K562 (cell line): ENCODE measurements around the gene ZNF716. TPM values are rescaled to one million over a fixed set of nuclear protein-coding genes. Genes with fewer than 3 reads are reported as not detected.

Experiments used
- ATAC-seq: fragments of 200-7000 bp; cut with Tn5 transposase; 3 replicates; pipeline ENCODE4 v1.9.1; 2020; ENCODE audit warnings: moderate library complexity
- BruUV-seq: library from RNA; stranded (reverse); fragments of 400-500 nt; replicated peaks from 2 replicates; lab custom pipeline; 2021; lab: Mats Ljungman, UMichigan
- CTCF ChIA-PET: fragments of 300-600 bp; formaldehyde crosslinking; extraction: SDS; loops from one replicate; lab custom pipeline; 2021; ENCODE audit warnings: low intra/inter-chr PET ratio; lab: Yijun Ruan, JAX
- POLR2A ChIA-PET: fragments of 300-600, 350-650 bp; sonication (Branson Sonifier 250); formaldehyde crosslinking; extraction: SDS; loops from one replicate; lab custom pipeline; 2021; ENCODE audit warnings: antibody characterized with exemption, inconsistent platforms; lab: Yijun Ruan, JAX
- DNase-seq, 4 experiments: peaks; one replicate each; pipeline versions ENCODE4 v3.0.0 to v3.0.0-alpha.2; 2011 to 2018; ENCODE audit warnings: low spot score in 3 of 4, mixed read lengths in 3 of 4; ENCODE audit errors: extremely low read depth in 1 of 4
- FAIRE-seq: peaks from 2 replicates; lab custom pipeline; 2011; peaks lifted over from hg19 to GRCh38; lab: Jason Lieb, UNC
- H2AFZ ChIP-seq: 2 replicates; pipeline ENCODE4 v1.6.0; 2011; ENCODE audit warnings: low read depth, low read length, control low read depth, inconsistent platforms
- H3K27ac ChIP-seq: fragments of 200-600 bp; 3 replicates; pipeline ENCODE4 v1.8.0; 2011; ENCODE audit warnings: low read depth, mild to moderate bottlenecking, control low read depth, inconsistent platforms, low read length, moderate library complexity, mixed read lengths; ENCODE audit errors: extremely low read depth
- H3K27me3 ChIP-seq, 2 experiments: fragments of 300-600 bp in 1 of 2; 2 replicates in 1 of 2; 3 replicates in 1 of 2; pipeline versions ENCODE4 v1.6.0 to v1.8.0; 2011; ENCODE audit warnings: inconsistent platforms in 2 of 2, low read length in 2 of 2, mild to moderate bottlenecking in 1 of 2, mixed read lengths in 1 of 2, moderate library complexity in 1 of 2; ENCODE audit not compliant: control insufficient read depth in 2 of 2, insufficient read depth in 2 of 2
- H3K36me3 ChIP-seq: fragments of 300-600 bp; 3 replicates; pipeline ENCODE4 v1.8.0; 2011; ENCODE audit warnings: mild to moderate bottlenecking, low read length, inconsistent platforms; ENCODE audit not compliant: control insufficient read depth, insufficient read depth
- H3K4me1 ChIP-seq, 2 experiments: fragments of 200-600 bp in 1 of 2; replicated peaks in 1 of 2; 2 replicates in 1 of 2; 3 replicates in 1 of 2; pipeline versions ENCODE4 v1.5.1 to v1.8.0; 2011; ENCODE audit warnings: inconsistent platforms in 2 of 2, low read length in 2 of 2, mild to moderate bottlenecking in 1 of 2, mixed read lengths in 1 of 2, moderate library complexity in 1 of 2; ENCODE audit not compliant: control insufficient read depth in 2 of 2, insufficient read depth in 2 of 2
- H3K4me2 ChIP-seq: 2 replicates; pipeline ENCODE4 v1.6.1; 2011; ENCODE audit warnings: low read length, control low read depth, inconsistent platforms, mixed read lengths; ENCODE audit not compliant: insufficient read depth
- H3K4me3 ChIP-seq: fragments of 200-600 bp; sonication (generic), shearing (Covaris generic); 2 replicates; pipeline ENCODE4 v1.5.1; 2016; ENCODE audit warnings: control low read depth, inconsistent platforms
- H3K79me2 ChIP-seq: fragments of 200-600 bp; 3 replicates; pipeline ENCODE4 v1.8.0; 2011; ENCODE audit warnings: low read length, inconsistent platforms; ENCODE audit not compliant: control insufficient read depth, insufficient read depth
- H3K9ac ChIP-seq, 2 experiments: 2 replicates each; pipeline versions ENCODE4 v1.6.0 to v1.6.1; 2011; ENCODE audit warnings: low read depth in 2 of 2, low read length in 2 of 2, control low read depth in 1 of 2, inconsistent platforms in 1 of 2, mild to moderate bottlenecking in 1 of 2, mixed read lengths in 1 of 2; ENCODE audit not compliant: insufficient read depth in 1 of 2
- H3K9me1 ChIP-seq: one replicate; pipeline ENCODE4 v1.6.0; 2011; ENCODE audit warnings: inconsistent platforms, mild to moderate bottlenecking, low read length, moderate library complexity; ENCODE audit not compliant: control insufficient read depth, insufficient read depth
- H3K9me3 ChIP-seq: replicated peaks from 2 replicates; pipeline ENCODE4 v1.5.1; 2011; ENCODE audit warnings: low read depth, low read length, inconsistent platforms; ENCODE audit not compliant: control insufficient read depth, insufficient read depth
- H4K20me1 ChIP-seq: replicated peaks from 2 replicates; pipeline ENCODE4 v1.6.1; 2011; ENCODE audit warnings: low read length, inconsistent platforms, mixed read lengths; ENCODE audit not compliant: control insufficient read depth, insufficient read depth
- CTBP1 ChIP-seq: fragments of 450-650 bp; IDR thresholded peaks from 2 replicates; pipeline ENCODE4 v1.6.1; 2016; ENCODE audit warnings: borderline replicate concordance
- CTCF ChIP-seq, 3 experiments: IDR thresholded peaks in 2 of 3; conservative IDR thresholded peaks in 1 of 3; 2 replicates each; pipeline ENCODE4 v1.5.1; 2011 to 2012; ENCODE audit warnings: low read length in 3 of 3, mild to moderate bottlenecking in 3 of 3, control low read depth in 2 of 3, improper control_type of control experiment in 1 of 3, inconsistent platforms in 1 of 3, low read depth in 1 of 3, mixed read lengths in 1 of 3, moderate library complexity in 1 of 3; ENCODE audit not compliant: insufficient read depth in 2 of 3
- OTX1 ChIP-seq: fragments of 450-650 bp; formaldehyde crosslinking; IDR thresholded peaks from 2 replicates; pipeline ENCODE4 v1.4.0; 2022; ENCODE audit warnings: mild to moderate bottlenecking
- RFX7 ChIP-seq: fragments of 250-450 bp; sonication (Bioruptor Pico); IDR thresholded peaks from 2 replicates; pipeline ENCODE4 v1.5.1; 2021; ENCODE audit warnings: mild to moderate bottlenecking
- SNRNP70 ChIP-seq: fragments of 200-400 bp; formaldehyde crosslinking; optimal IDR thresholded peaks from 2 replicates; pipeline ENCODE3; 2017; ENCODE audit warnings: low read depth, low read length
- ZKSCAN1 ChIP-seq: fragments of 150-350 bp; IDR thresholded peaks from 2 replicates; pipeline ENCODE4 v1.6.1; 2016; ENCODE audit warnings: low read depth, low read length
- WGBS: fragments of 100-300 bp; shearing (Covaris generic); methylation state at CpG from one replicate; pipeline ENCODE4 v1.1.6; 2016; ENCODE audit warnings: low coverage, mixed read lengths; ENCODE audit not compliant: insufficient coverage; ENCODE audit errors: missing lambda C conversion rate; 5-methylcytosine and 5-hydroxymethylcytosine counted together
- in situ Hi-C: fragments of 300-500 bp; cut with MboI; formaldehyde crosslinking; loops from 4 replicates; pipeline ENCODE4 v1.15.0; 2018; ENCODE audit warnings: inconsistent platforms, mixed read lengths
- intact Hi-C: fragments of 100-400 bp; cut with micrococcal nuclease; formaldehyde crosslinking; loops from 2 replicates; pipeline ENCODE4 v1.14.2; 2022
- polyA plus RNA-seq, 8 experiments: library from polyadenylated mRNA; depleted of rRNA in 4 of 8; stranded (reverse) in 5 of 8; unstranded in 3 of 8; fragments of >200 nt; fragmentation: Nextera tagmentation in 2 of 8; fragmentation: Illumina TruSeq in 1 of 8; extraction: Ambion mirVana in 2 of 8; extraction: Trizol in 1 of 8; gene quantifications; 2 replicates each; pipeline versions ENCODE4 v1.2.1 to v1.2.3, GENCODE V29; 2011 to 2014; ENCODE audit warnings: inconsistent platforms in 1 of 8, missing spikeins in 1 of 8
- total RNA-seq, 7 experiments: library from RNA; depleted of rRNA in 6 of 7; stranded (reverse); fragments of >200 nt in 6 of 7; fragmentation: Illumina TruSeq in 2 of 7; extraction: Trizol in 2 of 7; gene quantifications; 2 replicates each; pipeline versions ENCODE4 v1.2.1 to v1.2.3, GENCODE V29; 2011 to 2021; ENCODE audit warnings: low replicate concordance in 1 of 7

Gene ZNF716
- total and polyA plus RNA-seq, 9 of the 15 experiments (the other 6 are each of a cell fraction or from before 2014, with no cell fraction given), result not detected

- TF ChIP-seq CTCF (IDR thresholded peaks at IDR 0.05 in 2 of 3, conservative IDR thresholded peaks at IDR 0.05 in 1 of 3; ENCODE audit: insufficient read depth in 2 of 3, low read depth in 1 of 3, low read length in 3 of 3), result no peak
- TF ChIP-seq RFX7 (CRISPR knock-in tag), result no peak
Measured at GRCh38 chr7:57414415-57414814, 35.6 kb upstream of the ZNF716 start (continued).

- no peak for FAIRE-seq
- DNase-seq, result no peak
Measured at GRCh38 chr7:57414852-57415251, 35.1 kb upstream of the ZNF716 start.

More at GRCh38 chr7:57414852-57415251, 35.1 kb upstream of the ZNF716 start:
- H3K79me2 ChIP-seq, result no peaks in the 10 kb centered on the region
- ATAC-seq, result no peak
- H3K9me3 ChIP-seq, result no peaks in the 10 kb centered on the region
- H3K9me1 ChIP-seq, result no peaks in the 10 kb centered on the region
- no peak for TF ChIP-seq OTX1
- no peak for TF ChIP-seq SNRNP70
- TF ChIP-seq ZKSCAN1, result no peak
- no peak for TF ChIP-seq CTBP1
- ChIA-PET POLR2A (interaction anchor here (0.9 kb wide), 1 partner anchor 73 kb away, joined by 3 read pairs; no protein-coding TSS in a partner anchor), CTCF (no interaction called here)
- H4K20me1 ChIP-seq, result no peaks in the 10 kb centered on the region
- H3K27ac ChIP-seq, result no peak overlapping the region
- no peak overlapping the region for H3K4me2 ChIP-seq
- intact Hi-C loops, result no loop called here
- H3K4me3 ChIP-seq, result no peak overlapping the region
- in situ Hi-C loops, result no loop called here
- no peak overlapping the region for H3K9ac ChIP-seq
- H3K27me3 ChIP-seq, result no peaks in the 10 kb centered on the region
- H3K4me1 ChIP-seq, result no peaks in the 10 kb centered on the region
- no peaks in the 10 kb centered on the region for H3K36me3 ChIP-seq
- 0% methylated on average over 1 of the region's 1 CpG for WGBS
- no TSS peak for BruUV-seq
- H2AFZ ChIP-seq, result no peak overlapping the region
